ENCODE results near the gene DSC3.
"Not testable (repeated sequence)": the region's sequence is repeated elsewhere in the genome, so short reads cannot be mapped to it uniquely, and the experiment has no call there.

Gene DSC3

GRCh38 chr18:31040686-31041270, 1.8 kb downstream of the DSC3 start:
- no peak for TF ChIP-seq CTCF (IDR thresholded peaks at IDR 0.05; ENCODE audit: insufficient read depth, low read length, missing control alignments)
- DNase-seq (ENCODE audit: low read depth, low spot score), result no peak
- H3K4me3 ChIP-seq (ENCODE audit: low read depth, low read length), result no peak overlapping the region
- POLR2A ChIA-PET, result no interaction called here
- CTCF ChIA-PET, result no interaction called here

GRCh38 chr18:31039426-31039825, 3.1 kb downstream of the DSC3 start:
- H3K4me3 ChIP-seq (ENCODE audit: low read depth, low read length), result no peak overlapping the region
- POLR2A ChIA-PET, result no interaction called here
- CTCF ChIA-PET, result no interaction called here
- DNase-seq (ENCODE audit: low read depth, low spot score), result no peak
- TF ChIP-seq CTCF (IDR thresholded peaks at IDR 0.05; ENCODE audit: insufficient read depth, low read length, missing control alignments), result no peak

- DNase-seq (ENCODE audit: low read depth, low spot score); CTCF ChIA-PET; POLR2A ChIA-PET: not testable (repeated sequence)
Measured at GRCh38 chr18:31037686-31038085, 4.9 kb downstream of the DSC3 start.

GRCh38 chr18:31034541-31034940, 8.0 kb downstream of the DSC3 start:
- CTCF ChIA-PET, result no interaction called here
- TF ChIP-seq CTCF (IDR thresholded peaks at IDR 0.05; ENCODE audit: insufficient read depth, low read length, missing control alignments), result no peak

More at GRCh38 chr18:31037686-31038085, 4.9 kb downstream of the DSC3 start:
- H3K4me3 ChIP-seq (ENCODE audit: low read depth, low read length), result not testable (repeated sequence)

GRCh38 chr18:31030574-31031278, 11.8 kb downstream of the DSC3 start:
- POLR2A ChIA-PET, result no interaction called here
- CTCF ChIA-PET, result no interaction called here
- DNase-seq (ENCODE audit: low read depth, low spot score), result no peak
- TF ChIP-seq CTCF (IDR thresholded peaks at IDR 0.05; ENCODE audit: insufficient read depth, low read length, missing control alignments), result no peak
- H3K4me3 ChIP-seq (ENCODE audit: low read depth, low read length), result no peak overlapping the region

More at GRCh38 chr18:31034541-31034940, 8.0 kb downstream of the DSC3 start:
- POLR2A ChIA-PET, result no interaction called here
- no peak for DNase-seq (ENCODE audit: low read depth, low spot score)
- no peak overlapping the region for H3K4me3 ChIP-seq (ENCODE audit: low read depth, low read length)

GRCh38 chr18:31015715-31016434, 26.7 kb downstream of the DSC3 start:
- no peak for TF ChIP-seq CTCF (IDR thresholded peaks at IDR 0.05; ENCODE audit: insufficient read depth, low read length, missing control alignments)
- POLR2A ChIA-PET, result no interaction called here
- H3K4me3 ChIP-seq (ENCODE audit: low read depth, low read length), result no peak overlapping the region
- DNase-seq (ENCODE audit: low read depth, low spot score), result no peak
- CTCF ChIA-PET, result no interaction called here

- POLR2A ChIA-PET; DNase-seq (ENCODE audit: low read depth, low spot score); H3K4me3 ChIP-seq (ENCODE audit: low read depth, low read length); CTCF ChIA-PET: not testable (repeated sequence)
Measured at GRCh38 chr18:31011455-31011854, 31.1 kb downstream of the DSC3 start.

Data from AG04449 (cell line).